ENCODE measurements around the gene HARBI1.

- TF ChIP-seq CTCF (IDR thresholded peaks at IDR 0.05) (no peak), POLR2A (IDR thresholded peaks at IDR 0.05) (no peak)
Measured at GRCh38 chr11:46599340-46600193, 17.5 kb downstream of the HARBI1 start.

Measured in suprapubic skin (tissue), 3 donors.